Uterine smooth muscle cell (primary cell): ENCODE measurements around the gene COMMD2. TPM values are rescaled to one million over a fixed set of nuclear protein-coding genes. Genes with fewer than 3 reads are reported as not detected.

Source experiments
- total RNA-seq: library from RNA; depleted of rRNA; stranded (reverse); fragments of >200 nt; gene quantifications from 2 replicates; pipeline ENCODE4 v1.2.3, GENCODE V29; 2014

The COMMD2 gene
- 26.8 and 28.4 TPM in 2 replicates for total RNA-seq

DNA sequence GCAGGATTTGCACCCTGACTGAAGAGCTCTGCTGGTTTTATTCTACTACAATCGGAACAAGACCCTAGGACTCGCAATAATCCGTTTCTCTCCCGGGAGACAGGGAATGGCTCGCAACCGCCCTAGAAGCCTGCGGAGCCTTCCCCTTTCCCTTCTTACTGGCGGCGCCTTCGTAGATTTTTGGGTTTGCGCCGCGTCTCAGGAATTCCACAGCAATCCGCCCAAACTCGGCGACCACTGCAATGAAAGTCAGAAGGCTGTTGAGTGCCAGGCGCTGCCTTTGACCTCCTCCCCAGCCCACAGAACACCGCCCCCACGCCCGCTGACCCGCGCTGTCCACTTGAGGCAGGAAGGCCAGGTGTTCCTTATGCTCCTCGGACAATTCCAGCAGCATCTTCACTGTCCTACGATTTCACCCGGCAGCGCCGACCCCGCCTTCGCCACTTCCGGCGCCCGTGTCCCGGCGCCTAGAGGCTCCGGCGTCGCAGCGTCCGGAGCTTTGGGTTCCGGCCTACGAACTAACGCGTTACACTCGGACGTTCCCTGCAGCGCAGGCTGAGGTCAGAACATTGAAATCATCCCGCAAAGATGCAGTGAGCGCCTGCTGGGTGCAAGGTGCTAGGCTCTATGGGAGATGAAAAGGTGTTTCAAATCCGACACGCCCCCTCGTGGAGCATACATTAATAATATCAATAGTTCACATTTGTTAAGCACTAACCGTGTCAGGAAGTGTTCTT, at the start of gene COMMD2:
TSS of gene COMMD2 (minus strand) at position 439 of the 737 bp plus-strand sequence. CDS start at position 394, 45 bp downstream.

DNA sequence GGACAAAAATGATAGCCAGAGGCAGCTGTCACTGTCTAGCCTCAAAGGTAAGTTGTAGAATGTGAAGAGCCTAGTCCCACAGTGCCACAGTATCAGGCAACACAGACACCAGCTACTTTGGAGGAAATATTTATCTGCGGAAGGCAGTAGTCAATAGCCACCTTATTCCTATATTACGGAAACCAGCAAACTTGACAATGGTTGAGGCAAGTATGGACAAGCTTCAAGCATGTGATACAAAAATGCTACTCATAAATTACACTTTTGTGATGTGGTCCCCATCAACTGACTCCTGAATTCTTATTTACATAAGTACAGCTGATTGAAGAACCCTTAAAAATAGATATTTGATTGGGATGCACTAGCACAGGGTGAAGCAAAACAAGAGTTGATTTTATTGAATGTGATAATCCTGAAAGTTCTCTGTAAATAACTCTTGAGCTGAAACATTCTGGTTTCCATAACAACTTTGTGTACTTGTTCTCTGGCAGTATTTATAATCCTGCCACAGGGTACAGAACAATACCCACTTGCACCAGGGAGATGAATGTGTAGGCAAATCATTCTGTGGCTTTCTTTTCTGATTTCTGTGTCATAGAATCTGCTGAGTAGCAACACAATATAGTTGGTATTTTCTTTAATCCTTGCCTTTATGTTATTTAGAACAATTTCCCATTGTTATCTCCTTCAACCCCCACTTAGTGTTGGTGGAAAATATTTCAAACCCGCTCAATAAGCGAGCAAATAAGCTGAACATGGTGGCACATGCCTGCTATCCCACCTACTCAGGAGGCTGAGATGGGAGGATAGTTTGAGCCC, 40.4 kb upstream of the COMMD2 start, which contains the start of gene ANKUB1:
TSS of gene ANKUB1 (minus strand) at position 103 of the 819 bp plus-strand sequence. CDS start 188 bp downstream, outside the sequence.

Other genes starting within 250 kb of the COMMD2 start
- gene WWTR1, start 94.5 kb downstream of the COMMD2 start, total RNA-seq: 24.1 and 24.5 TPM in 2 replicates
- not detected in 2 replicates for gene ANKUB1, start 40.1 kb upstream of the COMMD2 start, total RNA-seq
- 60.5 and 66.1 TPM in 2 replicates for gene RNF13, start 60.7 kb upstream of the COMMD2 start, total RNA-seq
- gene PFN2, start 218.4 kb upstream of the COMMD2 start, total RNA-seq: 286 and 403 TPM in 2 replicates